ENCODE measurements around the gene FHOD3. TPM values are rescaled to one million over a fixed set of nuclear protein-coding genes. Genes with fewer than 3 reads are reported as not detected.
"Not testable (repeated sequence)": the region's sequence is repeated elsewhere in the genome, so short reads cannot be mapped to it uniquely, and the experiment has no call there.

The FHOD3 gene
- total and polyA plus RNA-seq, 9 of the 15 experiments (the other 6 are each of a cell fraction or from before 2014, with no cell fraction given): 0.11 TPM; not detected in 8

- TF ChIP-seq SFPQ (IDR thresholded peaks at IDR 0.05; ENCODE audit: low read depth, low read length) (no peak), GABPB1 (CRISPR knock-in tag; IDR thresholded peaks at IDR 0.05) (no peak), ZNF121 (CRISPR knock-in tag; conservative IDR thresholded peaks at IDR 0.05) (no peak), MAZ (CRISPR knock-in tag; conservative IDR thresholded peaks at IDR 0.05 in 1 of 2, IDR thresholded peaks at IDR 0.05 in 1 of 2) (no peak), SRSF3 (IDR thresholded peaks at IDR 0.05; ENCODE audit: insufficient read depth, low read length) (no peak), ZNF282 (CRISPR knock-in tag; IDR thresholded peaks at IDR 0.05) (no peak), NFIX (CRISPR knock-in tag; IDR thresholded peaks at IDR 0.05; ENCODE audit: low read depth) (no peak), ZNF133 (CRISPR knock-in tag; IDR thresholded peaks at IDR 0.05) (no peak), ZNF584 (CRISPR knock-in tag; IDR thresholded peaks at IDR 0.05; ENCODE audit: low read depth) (no peak)
These were observed 164.1 kb downstream of the FHOD3 start (continued) for GRCh38 chr18:36461551-36461987.

- Histone ChIP-seq H3K27me3 (ENCODE audit: control insufficient read depth in 2 of 2, insufficient read depth in 2 of 2, low read length in 2 of 2) (peaks cover 2 to 10% of the 10 kb centered on the region in 2 experiments; a peak in 3 of 5 replicates), H3K4me1 (replicated peaks in 1 of 2; ENCODE audit: control insufficient read depth in 2 of 2, insufficient read depth in 2 of 2, low read length in 2 of 2) (peaks cover 0 to 13% of the 10 kb centered on the region in 2 experiments; a peak in 2 of 5 replicates)
- H3K27ac ChIP-seq (ENCODE audit: extremely low read depth, low read depth, low read length); FAIRE-seq; DNase-seq (ENCODE audit: extremely low read depth in 1 of 4, low spot score in 3 of 4); in situ Hi-C loops (cut with MboI); H3K36me3 ChIP-seq (ENCODE audit: control insufficient read depth, insufficient read depth, low read length); CTCF ChIA-PET (ENCODE audit: low intra/inter-chr PET ratio); intact Hi-C loops (cut with micrococcal nuclease); H3K9me3 ChIP-seq (replicated peaks; ENCODE audit: control insufficient read depth, insufficient read depth, low read depth, low read length); H3K4me2 ChIP-seq (ENCODE audit: insufficient read depth, low read length); BruUV-seq (replicated peaks); H3K4me3 ChIP-seq; H3K9ac ChIP-seq (ENCODE audit: insufficient read depth in 1 of 2, low read depth in 2 of 2, low read length in 2 of 2); ATAC-seq; H3K79me2 ChIP-seq (ENCODE audit: control insufficient read depth, insufficient read depth, low read length); H4K20me1 ChIP-seq (replicated peaks; ENCODE audit: control insufficient read depth, insufficient read depth, low read length); H2AFZ ChIP-seq (ENCODE audit: low read depth, low read length); H3K9me1 ChIP-seq (ENCODE audit: control insufficient read depth, insufficient read depth, low read length): not testable (repeated sequence)
- 15% methylated on average over 5 of the region's 5 CpGs for WGBS (ENCODE audit: insufficient coverage, low coverage, missing lambda C conversion rate)
- POLR2A ChIA-PET: interaction anchor here (1.4 kb wide), 1 partner anchor 53 kb away, joined by 3 read pairs; no protein-coding TSS in a partner anchor
- TF ChIP-seq ZNF512 (tag; IDR thresholded peaks at IDR 0.05): peak; percentile 40; the same call in 1 of the 2 replicates
These were observed 166.0 kb downstream of the FHOD3 start for GRCh38 chr18:36463516-36463915.

All from K562 (cell line).